CD8-positive, alpha-beta memory T cell (primary cell): Measurements from ENCODE around the gene BCKDHB. TPM values are rescaled to one million over a fixed set of nuclear protein-coding genes. Genes with fewer than 3 reads are reported as not detected.
"Not testable (repeated sequence)": the region's sequence is repeated elsewhere in the genome, so short reads cannot be mapped to it uniquely, and the experiment has no call there.

Source experiments
- CTCF ChIA-PET: fragments of 350-600 bp; sonication (Branson Sonifier 250); formaldehyde crosslinking; loops from one replicate; lab custom pipeline; 2021; ENCODE audit warnings: antibody characterized with exemption; lab: Charles Lee
- POLR2A ChIA-PET: fragments of 350-600 bp; sonication (Branson Sonifier 250); formaldehyde crosslinking; loops from one replicate; lab custom pipeline; 2021; ENCODE audit warnings: antibody characterized with exemption; lab: Charles Lee
- DNase-seq, 5 donors: peaks; one replicate each; pipeline versions ENCODE4 v3.0.0 to v3.0.0-alpha.2; 2020 to 2022; ENCODE audit warnings: mixed read lengths in 1 of 5
- H3K27ac ChIP-seq: one replicate; pipeline ENCODE4 v1.7.0; 2013; ENCODE audit warnings: low read depth, mild to moderate bottlenecking, low read length, moderate library complexity
- H3K27me3 ChIP-seq: 2 replicates; pipeline ENCODE4 v1.7.0; 2013; ENCODE audit warnings: low read length, mild to moderate bottlenecking; ENCODE audit not compliant: insufficient read depth, poor library complexity, severe bottlenecking
- H3K36me3 ChIP-seq: 2 replicates; pipeline ENCODE4 v1.7.0; 2013; ENCODE audit warnings: mild to moderate bottlenecking, low read length, moderate library complexity; ENCODE audit not compliant: insufficient read depth
- H3K4me1 ChIP-seq: 2 replicates; pipeline ENCODE4 v1.7.0; 2013; ENCODE audit warnings: mild to moderate bottlenecking, low read length, moderate library complexity; ENCODE audit not compliant: insufficient read depth
- H3K4me3 ChIP-seq: 2 replicates; pipeline ENCODE4 v1.7.0; 2013; ENCODE audit warnings: mild to moderate bottlenecking, low read length
- H3K9me3 ChIP-seq: 2 replicates; pipeline ENCODE4 v1.7.0; 2013; ENCODE audit warnings: mild to moderate bottlenecking, low read length
- H3K27ac Mint-ChIP-seq, 8 donors: one replicate each; pipeline ENCODE4 v1.8.0; 2020 to 2021; ENCODE audit warnings: mixed read lengths in 8 of 8, mild to moderate bottlenecking in 6 of 8, inconsistent platforms in 3 of 8, moderate library complexity in 3 of 8
- H3K27me3 Mint-ChIP-seq, 2 donors: one replicate each; pipeline ENCODE4 v1.8.0; 2020 to 2021; ENCODE audit warnings: mixed read lengths in 2 of 2, mild to moderate bottlenecking in 1 of 2, moderate library complexity in 1 of 2
- H3K36me3 Mint-ChIP-seq, 3 donors: one replicate each; pipeline ENCODE4 v1.8.0; 2020 to 2021; ENCODE audit warnings: mixed read lengths in 3 of 3, inconsistent platforms in 1 of 3, mild to moderate bottlenecking in 1 of 3
- H3K4me1 Mint-ChIP-seq, 3 donors: one replicate each; pipeline ENCODE4 v1.8.0; 2020 to 2021; ENCODE audit warnings: mixed read lengths in 3 of 3, inconsistent platforms in 1 of 3, mild to moderate bottlenecking in 1 of 3
- H3K4me3 Mint-ChIP-seq, 7 donors: one replicate each; pipeline ENCODE4 v1.8.0; 2020 to 2021; ENCODE audit warnings: mixed read lengths in 7 of 7, mild to moderate bottlenecking in 6 of 7, moderate library complexity in 4 of 7, inconsistent platforms in 2 of 7
- H3K9me3 Mint-ChIP-seq, 5 donors: one replicate each; pipeline ENCODE4 v1.8.0; 2020 to 2022; ENCODE audit warnings: mixed read lengths in 5 of 5, mild to moderate bottlenecking in 3 of 5, moderate library complexity in 2 of 5, inconsistent platforms in 1 of 5
- polyA plus RNA-seq: library from polyadenylated mRNA; unstranded; fragments of 300-500 nt; fragmentation: Illumina TruSeq; gene quantifications from one replicate; pipeline ENCODE4 v1.2.3, GENCODE V29; 2021
- total RNA-seq, 2 experiments: library from RNA; stranded (reverse); gene quantifications; one replicate each; pipeline ENCODE4 v1.2.3, GENCODE V29; 2021

Gene BCKDHB
- total and polyA plus RNA-seq, 3 experiments from 2014 or later: 14.4 to 19.8 (median 15.0) TPM

- POLR2A ChIA-PET: no interaction called here
- H3K36me3 ChIP-seq: no peaks in the 10 kb centered on the region
- Mint-ChIP-seq H3K36me3 (no peaks in the 10 kb centered on the region), H3K9me3 (no peaks in the 10 kb centered on the region), H3K4me3 (no peak overlapping the region), H3K27me3 (peaks cover 0 to 6% of the 10 kb centered on the region in 2 donors), H3K27ac (peak overlapping the region in 3 of 8 donors; percentile 49 to 83 (median 71)), H3K4me1 (peaks cover 0 to 6% (median 2%) of the 10 kb centered on the region in 3 donors)
- no peaks in the 10 kb centered on the region for H3K9me3 ChIP-seq
- DNase-seq: no peak
- H3K4me1 ChIP-seq: no peaks in the 10 kb centered on the region
- no peak overlapping the region for H3K4me3 ChIP-seq
- CTCF ChIA-PET: interaction anchor here (3.4 kb wide), 1 partner anchor 146 kb away, joined by 32 read pairs; no protein-coding TSS in a partner anchor
- H3K27ac ChIP-seq: no peak overlapping the region
- no peaks in the 10 kb centered on the region for H3K27me3 ChIP-seq
Observed at GRCh38 chr6:80095600-80095999, 10.9 kb upstream of the BCKDHB start.

GRCh38 chr6:80098392-80098791 is 8.1 kb upstream of the BCKDHB start:
- no peak overlapping the region for H3K27ac ChIP-seq
- Mint-ChIP-seq H3K4me3 (no peak overlapping the region), H3K4me1 (peaks cover 0 to 6% (median 2%) of the 10 kb centered on the region in 3 donors), H3K27ac (no peak overlapping the region), H3K27me3 (peaks cover 0 to 11% of the 10 kb centered on the region in 2 donors), H3K9me3 (no peaks in the 10 kb centered on the region), H3K36me3 (no peaks in the 10 kb centered on the region)
- no peaks in the 10 kb centered on the region for H3K9me3 ChIP-seq
- no peak for DNase-seq
- no peaks in the 10 kb centered on the region for H3K4me1 ChIP-seq
- ChIA-PET CTCF (interaction anchor here (0.9 to 3.9 kb wide), 2 partner anchors 9 to 149 kb away, joined by 3 to 23 read pairs; no protein-coding TSS in a partner anchor), POLR2A (no interaction called here)
- H3K4me3 ChIP-seq: no peak overlapping the region
- H3K27me3 ChIP-seq: no peaks in the 10 kb centered on the region
- no peaks in the 10 kb centered on the region for H3K36me3 ChIP-seq

GRCh38 chr6:80104520-80104919 is 2.0 kb upstream of the BCKDHB start:
- CTCF ChIA-PET: interaction anchor here (1.0 to 1.1 kb wide), 2 partner anchors 10 to 1649 kb away, joined by 3 to 5 read pairs; no protein-coding TSS in a partner anchor
- Mint-ChIP-seq H3K9me3 (no peaks in the 10 kb centered on the region), H3K4me1 (peaks cover 18 to 28% (median 27%) of the 10 kb centered on the region in 3 donors), H3K4me3 (no peak overlapping the region), H3K27ac (no peak overlapping the region), H3K27me3 (peaks cover 0 to 18% of the 10 kb centered on the region in 2 donors), H3K36me3 (peaks cover 0 to 5% (median 0%) of the 10 kb centered on the region in 3 donors)
- H3K27ac ChIP-seq: no peak overlapping the region
- H3K4me1 ChIP-seq: peaks cover 14% of the 10 kb centered on the region
- POLR2A ChIA-PET: no interaction called here
- no peaks in the 10 kb centered on the region for H3K9me3 ChIP-seq
- no peak overlapping the region for H3K4me3 ChIP-seq
- DNase-seq: no peak
- H3K27me3 ChIP-seq: no peaks in the 10 kb centered on the region
- no peaks in the 10 kb centered on the region for H3K36me3 ChIP-seq

- H3K4me3 Mint-ChIP-seq: peak overlapping the region; percentile 77 to 96 (median 94)
- POLR2A ChIA-PET: interaction anchor here (0.7 to 1.5 kb wide), 3 partner anchors 102 to 159 kb away, joined by 3 to 8 read pairs (median 4); partner anchors contain the start of gene TTK
- Histone ChIP-seq H3K36me3 (no peaks in the 10 kb centered on the region), H3K4me1 (peaks cover 14% of the 10 kb centered on the region), H3K27me3 (no peaks in the 10 kb centered on the region), H3K4me3 (peak overlapping the region; percentile 68), H3K27ac (no peak overlapping the region), H3K9me3 (no peaks in the 10 kb centered on the region)
- DNase-seq: no peak
- H3K9me3 Mint-ChIP-seq: no peaks in the 10 kb centered on the region
- CTCF ChIA-PET: interaction anchor here (0.7 to 1.3 kb wide), 3 partner anchors 13 to 236 kb away, joined by 3 to 8 read pairs (median 3); no protein-coding TSS in a partner anchor
- peak overlapping the region; percentile 13 to 94 (median 90) for H3K27ac Mint-ChIP-seq
- peaks cover 0 to 5% (median 0%) of the 10 kb centered on the region in 3 donors for H3K36me3 Mint-ChIP-seq
- H3K4me1 Mint-ChIP-seq: peaks cover 18 to 34% (median 31%) of the 10 kb centered on the region in 3 donors
- H3K27me3 Mint-ChIP-seq: peaks cover 0 to 8% of the 10 kb centered on the region in 2 donors
Observed at GRCh38 chr6:80105972-80106417, 476 bp upstream of the BCKDHB start.

- peaks cover 6 to 26% (median 22%) of the 10 kb centered on the region in 5 donors for H3K9me3 Mint-ChIP-seq
- H3K27ac Mint-ChIP-seq, H3K4me3 ChIP-seq, POLR2A ChIA-PET, H3K27ac ChIP-seq, CTCF ChIA-PET, H3K27me3 Mint-ChIP-seq, H3K9me3 ChIP-seq, H3K36me3 ChIP-seq, DNase-seq, H3K27me3 ChIP-seq, H3K4me3 Mint-ChIP-seq, H3K4me1 ChIP-seq: not testable (repeated sequence)
- H3K4me1 Mint-ChIP-seq: peaks cover 3 to 20% (median 19%) of the 10 kb centered on the region in 3 donors
- H3K36me3 Mint-ChIP-seq: peaks cover 15 to 50% (median 17%) of the 10 kb centered on the region in 3 donors
Observed at GRCh38 chr6:80122576-80122975, 16.1 kb downstream of the BCKDHB start.

- peaks cover 10 to 30% (median 12%) of the 10 kb centered on the region in 3 donors for H3K36me3 Mint-ChIP-seq
- no peak overlapping the region for H3K4me3 ChIP-seq
- H3K4me3 Mint-ChIP-seq: no peak overlapping the region
- no peak for DNase-seq
- H3K4me1 ChIP-seq: no peaks in the 10 kb centered on the region
- no peaks in the 10 kb centered on the region for H3K27me3 Mint-ChIP-seq
- H3K27ac ChIP-seq: no peak overlapping the region
- ChIA-PET CTCF (no interaction called here), POLR2A (no interaction called here)
- H3K27ac Mint-ChIP-seq: peak overlapping the region in 2 of 8 donors; percentile 12 to 51
- H3K9me3 ChIP-seq: no peaks in the 10 kb centered on the region
- peaks cover 3 to 20% (median 16%) of the 10 kb centered on the region in 3 donors for H3K4me1 Mint-ChIP-seq
- H3K9me3 Mint-ChIP-seq: peaks cover 0 to 6% (median 2%) of the 10 kb centered on the region in 5 donors
- peaks cover 4% of the 10 kb centered on the region for H3K36me3 ChIP-seq
- no peaks in the 10 kb centered on the region for H3K27me3 ChIP-seq
Observed at GRCh38 chr6:80126657-80127345, 20.3 kb downstream of the BCKDHB start.

- Histone ChIP-seq H3K27me3 (no peaks in the 10 kb centered on the region), H3K4me1 (no peaks in the 10 kb centered on the region), H3K36me3 (peaks cover 4% of the 10 kb centered on the region), H3K9me3 (no peaks in the 10 kb centered on the region), H3K27ac (no peak overlapping the region), H3K4me3 (no peak overlapping the region)
- ChIA-PET CTCF (no interaction called here), POLR2A (no interaction called here)
- H3K27me3 Mint-ChIP-seq: no peaks in the 10 kb centered on the region
- H3K4me1 Mint-ChIP-seq: peaks cover 0 to 10% (median 0%) of the 10 kb centered on the region in 3 donors
- DNase-seq: no peak
- H3K4me3 Mint-ChIP-seq: no peak overlapping the region
- H3K36me3 Mint-ChIP-seq: peaks cover 3 to 46% (median 9%) of the 10 kb centered on the region in 3 donors
- H3K9me3 Mint-ChIP-seq: no peaks in the 10 kb centered on the region
- H3K27ac Mint-ChIP-seq: no peak overlapping the region
Observed at GRCh38 chr6:80129485-80129884, 23.0 kb downstream of the BCKDHB start.

GRCh38 chr6:80133020-80133419 is 26.5 kb downstream of the BCKDHB start:
- peaks cover 8 to 55% (median 12%) of the 10 kb centered on the region in 3 donors for H3K36me3 Mint-ChIP-seq
- Histone ChIP-seq H3K27me3 (no peaks in the 10 kb centered on the region), H3K4me1 (no peaks in the 10 kb centered on the region), H3K9me3 (no peaks in the 10 kb centered on the region), H3K4me3 (no peak overlapping the region), H3K27ac (no peak overlapping the region), H3K36me3 (peaks cover 4% of the 10 kb centered on the region)
- POLR2A ChIA-PET: no interaction called here
- no peaks in the 10 kb centered on the region for H3K9me3 Mint-ChIP-seq
- CTCF ChIA-PET: no interaction called here
- H3K4me3 Mint-ChIP-seq: no peak overlapping the region
- no peaks in the 10 kb centered on the region for H3K27me3 Mint-ChIP-seq
- H3K4me1 Mint-ChIP-seq: no peaks in the 10 kb centered on the region
- peak in 1 of 5 donors; percentile 8 for DNase-seq
- peak overlapping the region in 1 of 8 donors; percentile 56 for H3K27ac Mint-ChIP-seq
